ENCODE measurements around the gene BTBD10. TPM values are rescaled to one million over a fixed set of nuclear protein-coding genes. Genes with fewer than 3 reads are reported as not detected.

Gene BTBD10
- total RNA-seq, 1 donor from 2014 or later = 91.3 TPM

DNA sequence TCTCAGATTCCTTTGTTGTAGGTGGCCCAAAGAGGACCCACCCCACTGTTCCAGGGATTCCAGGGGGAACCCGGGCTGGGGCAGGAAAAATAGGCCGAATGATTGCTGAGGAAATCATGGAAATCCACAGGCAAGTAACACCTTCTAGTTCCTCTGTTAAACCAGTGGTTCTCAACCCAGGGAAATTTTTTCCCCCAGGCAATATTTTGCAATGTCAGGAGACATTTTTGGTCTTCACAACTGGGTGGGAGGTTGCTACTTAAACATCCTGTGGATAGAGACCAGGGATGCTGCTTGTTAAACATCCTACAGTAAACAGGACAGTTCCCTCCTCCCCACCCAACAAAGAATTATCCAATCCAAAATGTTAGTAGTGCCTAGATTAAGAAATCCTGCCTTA lies 84.7 kb downstream of the BTBD10 start:
- H3K9ac ChIP-seq (ENCODE audit: low read depth in 1 of 3, low read length in 3 of 3) = no peak overlapping the region
- H3K27ac ChIP-seq (ENCODE audit: low read depth, low read length) = no peak overlapping the region
- no peak overlapping the region for H3K4me3 ChIP-seq (ENCODE audit: low read length in 3 of 3)
- H3K9me3 ChIP-seq (ENCODE audit: control insufficient read depth in 3 of 3, low read length in 3 of 3) = no peaks in the 10 kb centered on the region
- peaks cover 52 to 90% (median 86%) of the 10 kb centered on the region in 3 donors for H3K36me3 ChIP-seq (ENCODE audit: control insufficient read depth in 3 of 3, insufficient read depth in 3 of 3, low read length in 3 of 3)
- no peaks in the 10 kb centered on the region for H3K4me1 ChIP-seq (ENCODE audit: control insufficient read depth in 3 of 3, insufficient read depth in 3 of 3, low read length in 3 of 3)
- H3K27me3 ChIP-seq (ENCODE audit: control insufficient read depth in 3 of 3, insufficient read depth in 3 of 3, low read length in 3 of 3) = no peaks in the 10 kb centered on the region

DNA sequence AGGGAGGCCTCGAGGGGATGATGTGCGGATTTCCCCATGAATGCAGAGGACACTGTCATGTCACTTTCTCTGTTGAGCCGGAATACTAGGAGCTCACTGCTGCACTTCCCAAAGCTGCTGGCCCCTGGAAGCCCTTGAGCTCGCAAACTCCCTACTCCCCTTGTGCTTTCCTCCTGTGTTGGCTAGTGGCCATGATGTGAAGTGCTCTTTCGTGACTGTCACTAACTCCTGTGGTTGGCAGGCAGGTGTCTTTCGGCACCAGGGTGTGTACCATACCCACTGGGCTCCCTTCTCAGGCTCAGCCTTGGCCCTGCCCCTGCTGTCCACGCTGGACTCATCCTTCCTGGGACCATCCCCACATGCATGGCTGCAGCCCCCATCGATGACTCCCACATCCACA lies 86.2 kb downstream of the BTBD10 start:
- Histone ChIP-seq H3K9me3 (ENCODE audit: control insufficient read depth in 3 of 3, low read length in 3 of 3) (no peaks in the 10 kb centered on the region), H3K9ac (ENCODE audit: low read depth in 1 of 3, low read length in 3 of 3) (no peak overlapping the region), H3K4me3 (ENCODE audit: low read length in 3 of 3) (no peak overlapping the region), H3K27me3 (ENCODE audit: control insufficient read depth in 3 of 3, insufficient read depth in 3 of 3, low read length in 3 of 3) (no peaks in the 10 kb centered on the region), H3K36me3 (ENCODE audit: control insufficient read depth in 3 of 3, insufficient read depth in 3 of 3, low read length in 3 of 3) (peaks cover 51 to 94% (median 92%) of the 10 kb centered on the region in 3 donors), H3K27ac (ENCODE audit: low read depth, low read length) (no peak overlapping the region), H3K4me1 (ENCODE audit: control insufficient read depth in 3 of 3, insufficient read depth in 3 of 3, low read length in 3 of 3) (no peaks in the 10 kb centered on the region)

DNA sequence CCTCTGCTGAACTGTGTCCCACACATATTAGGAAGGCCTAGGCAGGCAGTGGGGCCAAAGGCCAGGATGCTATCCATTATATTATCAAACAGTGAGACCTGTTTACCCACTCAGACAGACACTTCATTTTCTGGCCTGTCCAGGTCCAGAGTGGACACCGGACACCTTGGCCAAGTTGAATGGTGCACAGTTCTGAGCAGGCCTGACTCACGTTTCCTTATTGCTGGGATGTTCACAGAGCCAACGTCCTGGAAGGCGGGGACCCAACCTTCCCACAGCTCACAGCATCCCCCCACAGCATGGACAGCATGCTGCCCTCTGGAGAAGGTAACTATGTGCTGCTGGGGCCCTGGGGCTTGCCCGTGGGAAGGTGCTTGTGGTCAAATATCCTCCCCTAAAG lies 86.6 kb downstream of the BTBD10 start:
- H3K9me3 ChIP-seq (ENCODE audit: control insufficient read depth in 3 of 3, low read length in 3 of 3) = no peaks in the 10 kb centered on the region
- no peaks in the 10 kb centered on the region for H3K27me3 ChIP-seq (ENCODE audit: control insufficient read depth in 3 of 3, insufficient read depth in 3 of 3, low read length in 3 of 3)
- H3K9ac ChIP-seq (ENCODE audit: low read depth in 1 of 3, low read length in 3 of 3) = no peak overlapping the region
- no peaks in the 10 kb centered on the region for H3K4me1 ChIP-seq (ENCODE audit: control insufficient read depth in 3 of 3, insufficient read depth in 3 of 3, low read length in 3 of 3)
- no peak overlapping the region for H3K27ac ChIP-seq (ENCODE audit: low read depth, low read length)
- H3K4me3 ChIP-seq (ENCODE audit: low read length in 3 of 3) = no peak overlapping the region
- H3K36me3 ChIP-seq (ENCODE audit: control insufficient read depth in 3 of 3, insufficient read depth in 3 of 3, low read length in 3 of 3) = peaks cover 51 to 95% (median 92%) of the 10 kb centered on the region in 3 donors

DNA sequence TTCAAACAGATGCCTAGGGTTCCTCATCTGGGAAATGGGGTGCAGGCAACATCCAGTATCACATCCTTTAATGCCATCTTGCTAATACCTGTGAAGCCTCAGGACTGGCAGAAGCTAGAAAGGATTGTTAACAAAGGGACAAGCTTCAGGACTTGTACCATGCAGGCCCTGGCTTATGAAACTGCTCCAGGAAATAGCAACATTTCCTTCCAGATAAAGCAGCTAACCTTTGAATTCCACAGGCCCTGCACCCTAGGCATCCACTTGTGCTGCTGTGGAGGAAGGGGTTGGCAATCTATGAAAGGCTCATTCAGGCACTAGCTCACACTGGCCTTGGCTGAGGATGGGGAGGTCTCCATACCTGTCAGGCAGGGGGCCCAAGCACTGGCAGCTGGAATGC lies 87.2 kb downstream of the BTBD10 start:
- Histone ChIP-seq H3K27me3 (ENCODE audit: control insufficient read depth in 3 of 3, insufficient read depth in 3 of 3, low read length in 3 of 3) (no peaks in the 10 kb centered on the region), H3K4me3 (ENCODE audit: low read length in 3 of 3) (no peak overlapping the region), H3K4me1 (ENCODE audit: control insufficient read depth in 3 of 3, insufficient read depth in 3 of 3, low read length in 3 of 3) (no peaks in the 10 kb centered on the region), H3K9ac (ENCODE audit: low read depth in 1 of 3, low read length in 3 of 3) (no peak overlapping the region), H3K9me3 (ENCODE audit: control insufficient read depth in 3 of 3, low read length in 3 of 3) (no peaks in the 10 kb centered on the region), H3K36me3 (ENCODE audit: control insufficient read depth in 3 of 3, insufficient read depth in 3 of 3, low read length in 3 of 3) (peaks cover 48 to 95% (median 93%) of the 10 kb centered on the region in 3 donors), H3K27ac (ENCODE audit: low read depth, low read length) (no peak overlapping the region)

DNA sequence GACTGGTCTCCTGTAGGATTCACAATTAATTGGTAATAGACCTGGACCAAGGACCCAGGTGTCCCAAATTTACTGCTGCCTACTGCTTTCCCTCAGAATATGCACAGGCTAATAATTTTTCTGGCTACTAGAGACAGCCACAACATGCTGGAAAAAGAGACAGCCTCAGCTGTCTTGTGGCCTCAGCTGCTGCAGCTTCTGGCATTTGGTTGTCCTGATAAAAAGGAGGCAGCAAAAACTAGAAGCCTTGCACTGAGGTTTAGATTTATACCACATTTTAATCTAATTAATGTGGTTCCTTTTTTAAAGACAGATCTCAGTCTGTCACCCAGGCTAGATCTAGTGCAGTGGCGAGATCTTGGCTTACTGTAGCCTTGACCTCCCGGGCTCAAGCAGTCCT lies 89.8 kb downstream of the BTBD10 start:
- H3K27ac ChIP-seq (ENCODE audit: low read depth, low read length) = no peak overlapping the region
- H3K9me3 ChIP-seq (ENCODE audit: control insufficient read depth in 3 of 3, low read length in 3 of 3) = no peaks in the 10 kb centered on the region
- no peaks in the 10 kb centered on the region for H3K27me3 ChIP-seq (ENCODE audit: control insufficient read depth in 3 of 3, insufficient read depth in 3 of 3, low read length in 3 of 3)
- H3K4me3 ChIP-seq (ENCODE audit: low read length in 3 of 3) = no peak overlapping the region
- H3K4me1 ChIP-seq (ENCODE audit: control insufficient read depth in 3 of 3, insufficient read depth in 3 of 3, low read length in 3 of 3) = no peaks in the 10 kb centered on the region
- peaks cover 56 to 96% (median 90%) of the 10 kb centered on the region in 3 donors for H3K36me3 ChIP-seq (ENCODE audit: control insufficient read depth in 3 of 3, insufficient read depth in 3 of 3, low read length in 3 of 3)
- H3K9ac ChIP-seq (ENCODE audit: low read depth in 1 of 3, low read length in 3 of 3) = no peak overlapping the region

DNA sequence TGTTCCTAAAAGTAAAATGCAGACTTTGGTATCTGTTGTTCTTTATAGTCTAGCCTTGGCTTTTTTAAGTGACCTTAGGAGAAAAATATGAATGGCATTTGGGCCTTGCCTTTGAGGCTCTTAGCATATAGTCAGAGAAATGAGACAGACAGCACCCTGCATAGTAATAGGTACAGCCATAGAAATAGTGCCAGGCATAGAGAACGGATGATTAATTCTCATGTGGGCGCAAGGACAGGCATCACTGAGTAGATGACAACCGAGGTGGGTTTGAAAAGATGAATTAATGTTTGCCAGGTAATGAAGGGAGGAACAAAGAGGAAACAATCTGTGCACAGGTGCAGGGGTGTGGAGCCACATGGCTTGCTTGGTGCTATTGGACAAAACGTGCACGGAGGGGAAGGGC lies 95.0 kb downstream of the BTBD10 start:
- H3K9ac ChIP-seq (ENCODE audit: low read depth in 1 of 3, low read length in 3 of 3) = no peak overlapping the region

DNA sequence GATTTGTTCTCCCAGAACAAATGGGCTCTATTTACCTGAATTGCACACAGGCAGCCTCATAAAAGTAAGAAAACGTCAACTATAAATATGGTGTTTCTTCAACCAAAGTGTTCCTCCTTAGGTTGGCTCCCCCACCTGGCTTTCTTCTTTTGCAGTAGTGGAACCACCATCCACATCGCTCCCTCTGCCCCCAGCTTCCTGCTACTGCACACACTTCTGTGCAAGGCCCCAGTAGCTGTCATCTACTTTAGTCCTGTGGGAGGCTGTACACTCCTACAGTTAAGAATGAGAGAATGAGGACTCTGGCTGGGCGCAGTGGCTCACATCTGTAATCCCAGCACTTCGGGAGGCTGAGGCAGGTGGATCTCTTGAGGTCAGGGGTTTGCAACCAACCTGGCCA lies 95.9 kb downstream of the BTBD10 start:
- H3K36me3 ChIP-seq (ENCODE audit: control insufficient read depth in 3 of 3, insufficient read depth in 3 of 3, low read length in 3 of 3) = peaks cover 50 to 81% (median 78%) of the 10 kb centered on the region in 3 donors
- no peaks in the 10 kb centered on the region for H3K9me3 ChIP-seq (ENCODE audit: control insufficient read depth in 3 of 3, low read length in 3 of 3)
- H3K27me3 ChIP-seq (ENCODE audit: control insufficient read depth in 3 of 3, insufficient read depth in 3 of 3, low read length in 3 of 3) = no peaks in the 10 kb centered on the region
- no peaks in the 10 kb centered on the region for H3K4me1 ChIP-seq (ENCODE audit: control insufficient read depth in 3 of 3, insufficient read depth in 3 of 3, low read length in 3 of 3)
- no peak overlapping the region for H3K4me3 ChIP-seq (ENCODE audit: low read length in 3 of 3)
- H3K27ac ChIP-seq (ENCODE audit: low read depth, low read length) = no peak overlapping the region
- H3K9ac ChIP-seq (ENCODE audit: low read depth in 1 of 3, low read length in 3 of 3) = no peak overlapping the region

More for the DNA sequence above, 95.0 kb downstream of the BTBD10 start:
- no peak overlapping the region for H3K4me3 ChIP-seq (ENCODE audit: low read length in 3 of 3)
- no peak overlapping the region for H3K27ac ChIP-seq (ENCODE audit: low read depth, low read length)
- peaks cover 46 to 83% (median 78%) of the 10 kb centered on the region in 3 donors for H3K36me3 ChIP-seq (ENCODE audit: control insufficient read depth in 3 of 3, insufficient read depth in 3 of 3, low read length in 3 of 3)
- no peaks in the 10 kb centered on the region for H3K27me3 ChIP-seq (ENCODE audit: control insufficient read depth in 3 of 3, insufficient read depth in 3 of 3, low read length in 3 of 3)
- no peaks in the 10 kb centered on the region for H3K4me1 ChIP-seq (ENCODE audit: control insufficient read depth in 3 of 3, insufficient read depth in 3 of 3, low read length in 3 of 3)
- no peaks in the 10 kb centered on the region for H3K9me3 ChIP-seq (ENCODE audit: control insufficient read depth in 3 of 3, low read length in 3 of 3)

DNA sequence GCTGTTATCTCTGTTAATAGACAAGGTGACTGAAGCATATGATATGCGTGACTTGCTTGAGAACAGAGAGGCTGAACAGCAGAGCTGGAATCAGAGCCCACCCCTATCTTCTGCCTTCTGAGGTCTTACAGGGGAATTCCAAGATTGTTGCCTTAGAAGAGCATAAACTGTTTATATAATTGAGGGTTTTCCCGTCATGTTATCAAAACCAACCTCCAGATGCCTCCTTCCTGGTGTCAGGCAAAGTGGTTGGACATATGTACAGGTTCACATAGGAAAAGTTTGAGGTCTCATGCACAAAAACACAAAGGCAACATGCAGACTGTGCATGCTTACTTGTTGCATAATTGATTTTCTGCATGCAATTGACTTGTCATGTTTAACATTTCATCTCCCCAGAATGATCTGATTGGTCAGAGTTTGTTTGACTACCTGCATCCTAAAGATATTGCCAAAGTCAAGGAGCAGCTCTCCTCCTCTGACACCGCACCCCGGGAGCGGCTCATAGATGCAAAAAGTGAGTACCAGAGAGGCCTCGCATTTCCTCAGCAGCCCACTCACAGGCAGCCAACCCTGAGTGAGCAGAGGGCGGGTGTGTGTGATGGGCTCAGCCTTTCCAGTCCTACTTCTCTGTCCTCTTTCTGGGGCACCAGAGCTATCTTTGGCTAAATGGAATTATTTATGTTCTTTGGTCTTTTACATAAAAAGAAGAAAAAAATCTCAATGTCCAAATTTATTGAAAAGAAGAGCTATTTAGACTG lies 96.6 kb downstream of the BTBD10 start:
- Histone ChIP-seq H3K4me1 (ENCODE audit: control insufficient read depth in 3 of 3, insufficient read depth in 3 of 3, low read length in 3 of 3) (no peaks in the 10 kb centered on the region), H3K9me3 (ENCODE audit: control insufficient read depth in 3 of 3, low read length in 3 of 3) (no peaks in the 10 kb centered on the region), H3K36me3 (ENCODE audit: control insufficient read depth in 3 of 3, insufficient read depth in 3 of 3, low read length in 3 of 3) (peaks cover 53 to 79% (median 78%) of the 10 kb centered on the region in 3 donors), H3K4me3 (ENCODE audit: low read length in 3 of 3) (no peak overlapping the region), H3K27ac (ENCODE audit: low read depth, low read length) (no peak overlapping the region), H3K9ac (ENCODE audit: low read depth in 1 of 3, low read length in 3 of 3) (no peak overlapping the region), H3K27me3 (ENCODE audit: control insufficient read depth in 3 of 3, insufficient read depth in 3 of 3, low read length in 3 of 3) (no peaks in the 10 kb centered on the region)

DNA sequence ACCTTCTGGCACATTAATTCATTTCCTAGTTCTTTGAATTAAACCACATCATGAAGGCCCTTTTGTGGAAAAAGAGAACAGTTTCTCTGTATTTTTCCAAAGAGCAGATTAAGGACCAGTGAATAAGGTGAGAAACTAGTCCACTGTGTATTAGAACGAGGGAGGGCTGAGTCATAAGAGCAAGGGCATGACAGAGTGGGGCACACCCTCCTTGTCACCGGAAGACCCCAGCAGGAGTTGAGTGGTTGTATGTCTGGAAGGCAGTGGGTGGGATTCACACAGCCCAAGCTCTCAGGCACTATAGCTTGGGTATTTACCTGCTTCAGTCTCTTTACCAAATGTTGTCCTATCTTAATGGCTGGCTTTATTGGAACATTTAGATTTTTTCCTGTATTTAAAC lies 98.6 kb downstream of the BTBD10 start:
- Histone ChIP-seq H3K27ac (ENCODE audit: low read depth, low read length) (no peak overlapping the region), H3K4me1 (ENCODE audit: control insufficient read depth in 3 of 3, insufficient read depth in 3 of 3, low read length in 3 of 3) (no peaks in the 10 kb centered on the region), H3K36me3 (ENCODE audit: control insufficient read depth in 3 of 3, insufficient read depth in 3 of 3, low read length in 3 of 3) (peaks cover 52 to 77% (median 74%) of the 10 kb centered on the region in 3 donors), H3K27me3 (ENCODE audit: control insufficient read depth in 3 of 3, insufficient read depth in 3 of 3, low read length in 3 of 3) (no peaks in the 10 kb centered on the region), H3K9me3 (ENCODE audit: control insufficient read depth in 3 of 3, low read length in 3 of 3) (no peaks in the 10 kb centered on the region), H3K9ac (ENCODE audit: low read depth in 1 of 3, low read length in 3 of 3) (no peak overlapping the region), H3K4me3 (ENCODE audit: low read length in 3 of 3) (no peak overlapping the region)

DNA sequence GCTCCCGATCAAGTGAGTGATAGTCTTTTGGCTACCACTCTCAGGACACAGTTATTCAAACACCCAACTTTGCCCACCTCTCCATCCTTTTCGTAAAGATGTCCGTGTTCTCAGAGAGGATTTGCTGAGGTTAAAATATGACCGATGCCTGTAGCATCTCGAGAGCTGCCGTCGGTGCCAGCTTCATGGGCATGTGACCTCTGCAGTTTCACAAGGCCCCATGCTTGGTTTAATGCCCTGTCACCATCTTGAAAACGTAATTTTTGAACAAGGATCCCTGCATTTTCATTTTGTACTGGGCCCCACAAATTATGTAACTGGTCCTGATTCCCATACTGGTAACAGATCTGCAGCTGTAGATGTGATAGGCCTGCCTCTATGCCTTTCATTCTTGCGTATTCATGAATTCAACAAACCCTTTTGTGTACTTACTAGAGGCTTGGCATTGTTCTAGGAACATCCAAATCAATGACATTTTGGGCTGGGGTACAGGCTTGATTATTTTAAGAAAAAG lies 100.4 kb downstream of the BTBD10 start:
- Histone ChIP-seq H3K27me3 (ENCODE audit: control insufficient read depth in 3 of 3, insufficient read depth in 3 of 3, low read length in 3 of 3) (no peaks in the 10 kb centered on the region), H3K27ac (ENCODE audit: low read depth, low read length) (no peak overlapping the region), H3K9ac (ENCODE audit: low read depth in 1 of 3, low read length in 3 of 3) (no peak overlapping the region), H3K4me3 (ENCODE audit: low read length in 3 of 3) (no peak overlapping the region), H3K36me3 (ENCODE audit: control insufficient read depth in 3 of 3, insufficient read depth in 3 of 3, low read length in 3 of 3) (peaks cover 44 to 74% (median 73%) of the 10 kb centered on the region in 3 donors), H3K9me3 (ENCODE audit: control insufficient read depth in 3 of 3, low read length in 3 of 3) (no peaks in the 10 kb centered on the region), H3K4me1 (ENCODE audit: control insufficient read depth in 3 of 3, insufficient read depth in 3 of 3, low read length in 3 of 3) (no peaks in the 10 kb centered on the region)

Data from skeletal muscle tissue (tissue), 4 donors.